GM10266 (cell line): ENCODE measurements around the gene ACTR3C.

ENCODE experiments used
- DNase-seq: peaks from one replicate; pipeline ENCODE4 v3.0.0; 2012; ENCODE audit errors: extremely low spot score
- TF ChIP-seq, protein P1 (sequence below): IDR thresholded peaks from 2 replicates; pipeline ENCODE4 v1.5.1; 2012; ENCODE audit warnings: mild to moderate bottlenecking, low read depth; ENCODE audit not compliant: control insufficient read depth, insufficient read depth; ENCODE audit errors: missing control alignments

The ACTR3C gene

DNA sequence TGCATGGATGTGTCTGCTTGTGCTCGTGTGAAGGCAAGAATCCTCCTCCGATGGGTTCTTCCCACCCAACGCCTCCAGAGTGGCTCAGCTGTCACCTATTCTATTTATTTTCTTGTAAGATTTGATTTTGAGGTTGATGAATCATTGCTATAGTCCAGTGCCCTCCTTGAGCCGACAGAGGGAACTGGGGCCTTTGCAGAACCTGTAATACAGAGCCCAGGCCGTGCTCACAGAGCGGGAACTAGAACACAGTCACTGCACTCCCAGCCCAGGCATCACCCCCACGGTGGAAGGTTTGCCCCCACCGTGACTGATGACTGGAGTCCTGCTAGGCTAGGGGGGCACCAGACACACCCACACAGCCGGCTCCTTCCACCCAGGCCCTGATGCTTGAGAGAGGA lies 16.1 kb upstream of the ACTR3C start:
- TF ChIP-seq, protein P1, sequence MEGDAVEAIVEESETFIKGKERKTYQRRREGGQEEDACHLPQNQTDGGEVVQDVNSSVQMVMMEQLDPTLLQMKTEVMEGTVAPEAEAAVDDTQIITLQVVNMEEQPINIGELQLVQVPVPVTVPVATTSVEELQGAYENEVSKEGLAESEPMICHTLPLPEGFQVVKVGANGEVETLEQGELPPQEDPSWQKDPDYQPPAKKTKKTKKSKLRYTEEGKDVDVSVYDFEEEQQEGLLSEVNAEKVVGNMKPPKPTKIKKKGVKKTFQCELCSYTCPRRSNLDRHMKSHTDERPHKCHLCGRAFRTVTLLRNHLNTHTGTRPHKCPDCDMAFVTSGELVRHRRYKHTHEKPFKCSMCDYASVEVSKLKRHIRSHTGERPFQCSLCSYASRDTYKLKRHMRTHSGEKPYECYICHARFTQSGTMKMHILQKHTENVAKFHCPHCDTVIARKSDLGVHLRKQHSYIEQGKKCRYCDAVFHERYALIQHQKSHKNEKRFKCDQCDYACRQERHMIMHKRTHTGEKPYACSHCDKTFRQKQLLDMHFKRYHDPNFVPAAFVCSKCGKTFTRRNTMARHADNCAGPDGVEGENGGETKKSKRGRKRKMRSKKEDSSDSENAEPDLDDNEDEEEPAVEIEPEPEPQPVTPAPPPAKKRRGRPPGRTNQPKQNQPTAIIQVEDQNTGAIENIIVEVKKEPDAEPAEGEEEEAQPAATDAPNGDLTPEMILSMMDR, result no peak
- no peak for DNase-seq

DNA sequence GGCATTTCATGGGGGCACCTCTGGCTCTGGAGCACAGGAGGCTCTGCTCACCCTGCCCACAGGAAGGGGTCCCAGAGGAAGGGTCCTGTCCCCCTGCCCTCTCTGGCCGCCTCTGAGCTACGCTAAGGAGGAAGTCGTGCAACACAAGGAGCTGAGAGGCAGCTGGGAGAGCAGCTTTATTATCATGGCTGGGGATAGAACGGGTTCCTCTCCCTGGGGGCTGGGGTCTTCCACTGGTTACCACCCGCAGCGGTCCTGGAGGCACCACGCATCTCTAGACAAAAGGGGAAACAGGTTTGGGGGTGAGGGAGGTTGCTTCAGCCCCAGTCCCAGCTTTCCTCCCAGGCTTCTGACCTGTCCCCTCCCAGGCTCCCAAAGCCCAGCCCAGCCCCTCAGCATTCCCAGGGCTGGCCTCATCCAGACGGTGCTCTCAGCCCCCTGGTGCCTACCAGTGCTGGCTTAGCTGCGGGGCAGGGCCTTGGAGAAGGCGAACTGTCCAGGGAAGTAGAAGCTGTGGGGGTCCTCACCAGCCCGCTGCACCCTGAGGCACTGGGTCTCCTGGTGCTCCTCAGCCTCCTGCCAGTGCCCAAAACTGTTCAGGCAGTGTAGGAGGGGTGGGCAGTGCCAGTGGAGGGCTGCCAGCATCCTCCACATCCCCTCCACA lies 15.0 kb upstream of the ACTR3C start:
- TF ChIP-seq, protein P1, result no peak
- no peak for DNase-seq

DNA sequence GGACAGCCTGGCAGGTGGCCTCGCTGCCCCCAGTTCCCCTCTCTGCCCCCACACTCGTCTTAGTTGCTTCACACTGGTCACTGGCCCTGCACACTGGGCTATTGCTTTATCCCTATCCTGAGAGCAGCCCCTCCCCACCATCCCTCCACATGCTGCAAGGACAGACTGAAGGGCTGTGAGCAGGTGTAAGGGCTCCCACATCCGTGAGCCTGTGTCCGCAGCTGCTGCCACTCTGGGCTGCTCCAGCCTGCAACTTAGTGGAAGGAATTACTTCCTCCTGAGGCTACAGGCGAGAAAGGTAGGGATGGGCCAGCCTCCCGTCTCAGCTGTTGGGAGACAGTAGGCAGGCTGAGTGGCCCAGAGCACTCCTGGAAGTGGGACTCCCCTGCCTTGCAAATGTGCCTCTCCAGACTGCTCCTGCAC lies 14.3 kb upstream of the ACTR3C start:
- TF ChIP-seq, protein P1, result no peak
- no peak for DNase-seq

DNA sequence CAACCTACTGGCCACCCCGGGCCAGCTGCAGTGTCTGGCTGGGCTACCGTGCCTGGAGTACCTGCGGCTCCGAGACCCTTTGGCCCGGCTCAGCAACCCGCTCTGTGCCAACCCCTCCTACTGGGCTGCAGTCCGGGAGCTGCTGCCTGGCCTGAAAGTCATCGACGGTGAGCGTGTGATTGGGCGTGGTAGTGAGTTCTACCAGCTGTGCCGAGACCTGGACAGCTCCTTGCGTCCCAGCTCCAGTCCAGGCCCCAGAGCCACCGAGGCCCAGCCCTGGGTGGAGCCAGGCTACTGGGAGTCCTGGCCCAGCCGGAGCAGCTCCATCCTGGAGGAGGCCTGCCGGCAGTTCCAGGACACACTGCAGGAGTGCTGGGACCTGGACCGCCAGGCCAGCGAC lies 13.8 kb upstream of the ACTR3C start:
- TF ChIP-seq, protein P1, result no peak
- DNase-seq, result no peak

DNA sequence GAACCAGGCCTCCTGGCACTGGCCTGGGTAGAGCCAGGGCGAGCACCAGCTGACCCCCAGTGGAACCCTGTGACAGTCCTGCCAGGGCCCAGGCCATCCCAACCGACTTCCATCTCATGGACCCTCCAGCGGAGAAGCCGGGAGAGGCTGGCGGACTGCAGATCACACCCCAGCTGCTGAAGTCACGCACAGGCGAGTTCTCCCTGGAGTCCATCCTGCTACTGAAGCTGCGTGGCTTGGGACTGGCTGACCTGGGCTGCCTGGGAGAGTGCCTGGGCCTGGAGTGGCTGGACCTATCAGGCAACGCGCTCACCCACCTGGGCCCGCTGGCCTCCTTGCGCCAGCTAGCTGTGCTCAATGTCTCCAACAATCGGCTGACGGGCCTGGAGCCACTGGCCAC lies 13.4 kb upstream of the ACTR3C start:
- TF ChIP-seq, protein P1, result no peak
- no peak for DNase-seq

DNA sequence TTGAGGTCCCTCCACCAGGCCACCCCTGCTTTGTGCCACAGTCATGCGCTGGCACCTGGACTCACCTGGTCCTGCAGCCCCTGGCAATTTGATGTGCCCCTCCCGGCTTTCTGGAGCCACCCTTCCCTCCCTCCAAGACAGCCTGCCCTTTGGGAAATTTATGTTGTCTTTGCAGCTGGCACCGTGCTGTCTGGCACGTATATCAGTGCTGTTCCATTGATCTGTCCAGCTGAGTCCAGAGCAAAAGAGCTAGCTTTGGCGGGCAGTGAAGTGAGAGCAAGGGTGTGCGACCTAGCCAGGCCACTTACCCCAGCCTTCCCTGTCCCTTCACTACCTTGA lies 12.4 kb upstream of the ACTR3C start:
- TF ChIP-seq, protein P1, result no peak
- DNase-seq, result no peak

DNA sequence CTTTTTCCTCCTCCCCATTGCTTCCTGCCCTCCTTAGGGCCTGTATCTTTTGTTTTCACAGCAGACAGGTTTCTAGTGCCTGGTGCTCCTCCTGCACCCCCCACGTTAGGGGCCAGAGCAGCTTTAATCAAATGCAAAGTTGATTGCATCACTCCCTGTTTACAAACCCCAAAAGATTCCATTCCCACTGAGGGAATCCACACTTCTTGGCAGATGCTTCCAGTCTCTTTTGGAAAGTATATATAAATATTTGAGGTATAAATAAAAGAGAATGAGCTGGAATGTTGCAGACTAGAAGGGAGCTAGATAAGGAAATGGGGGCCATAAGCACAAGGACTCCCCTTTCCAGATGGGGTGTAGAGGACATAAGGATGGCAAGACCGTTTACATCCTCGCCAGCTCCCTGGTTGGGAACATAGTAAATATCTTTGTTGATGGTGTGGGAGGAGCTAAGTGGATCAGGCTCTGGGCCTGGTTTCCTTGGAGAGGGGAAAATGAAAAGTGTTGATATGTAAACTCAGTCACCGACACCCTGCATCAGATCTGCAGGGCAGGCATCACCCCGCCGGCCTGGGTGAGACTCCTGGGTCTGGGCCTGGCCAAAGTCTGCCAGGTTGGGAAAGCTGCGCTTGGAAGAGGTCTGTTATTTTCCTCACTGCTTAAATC lies 11.9 kb upstream of the ACTR3C start:
- no peak for DNase-seq
- TF ChIP-seq, protein P1, result no peak
